GM12878 (cell line): Measurements from ENCODE around the gene MOV10L1. TPM values are rescaled to one million over a fixed set of nuclear protein-coding genes. Genes with fewer than 3 reads are reported as not detected.

Experiments
- ATF2 ChIP-seq: IDR thresholded peaks from 2 replicates; pipeline ENCODE4 v1.6.1; 2012; ENCODE audit warnings: low read length, inconsistent platforms
- BACH1 ChIP-seq: fragments of 450-650 bp; IDR thresholded peaks from 2 replicates; pipeline ENCODE4 v1.6.1; 2017; ENCODE audit warnings: mild to moderate bottlenecking, borderline replicate concordance
- BHLHE40 ChIP-seq, 2 experiments: fragments of 450-650 bp in 1 of 2; IDR thresholded peaks; 2 replicates each; pipeline ENCODE4 v1.6.1; 2011 to 2017; ENCODE audit warnings: low read depth in 2 of 2, borderline replicate concordance in 1 of 2, improper control_type of control experiment in 1 of 2, low read length in 1 of 2, mild to moderate bottlenecking in 1 of 2
- CBFB ChIP-seq: IDR thresholded peaks from 2 replicates; pipeline ENCODE4 v1.6.1; 2016; ENCODE audit warnings: antibody characterized with exemption, low read depth
- CEBPZ ChIP-seq: fragments of 150-350 bp; IDR thresholded peaks from 2 replicates; pipeline ENCODE4 v1.6.1; 2016; ENCODE audit warnings: low read depth, low read length
- CHD1 ChIP-seq: IDR thresholded peaks from 2 replicates; pipeline ENCODE4 v1.6.1; 2012; ENCODE audit warnings: low read depth, low read length, improper control_type of control experiment
- CREM ChIP-seq: IDR thresholded peaks from 2 replicates; pipeline ENCODE4 v1.6.1; 2014; ENCODE audit warnings: antibody characterized with exemption, low read depth
- E2F4 ChIP-seq: IDR thresholded peaks from 2 replicates; pipeline ENCODE4 v1.6.1; 2012; ENCODE audit warnings: low read depth, low read length, improper control_type of control experiment
- EED ChIP-seq: sonication (generic); IDR thresholded peaks from 2 replicates; pipeline ENCODE4 v1.6.1; 2016; ENCODE audit warnings: antibody characterized with exemption, low read depth
- EP300 ChIP-seq, 2 experiments: fragments of 150-350 bp in 1 of 2; IDR thresholded peaks; 2 replicates each; pipeline ENCODE4 v1.6.1; 2011 to 2012; ENCODE audit warnings: low read depth in 2 of 2, low read length in 2 of 2, borderline replicate concordance in 1 of 2, improper control_type of control experiment in 1 of 2, inconsistent platforms in 1 of 2; ENCODE audit not compliant: control insufficient read depth in 1 of 2
- HDAC2 ChIP-seq: fragments of 200-600 bp; sonication (generic); IDR thresholded peaks from 2 replicates; pipeline ENCODE4 v1.6.1; 2017
- JUND ChIP-seq: IDR thresholded peaks from 2 replicates; pipeline ENCODE4 v1.6.1; 2012; ENCODE audit warnings: low read depth, mild to moderate bottlenecking, low read length, improper control_type of control experiment, moderate library complexity
- MXI1 ChIP-seq: fragments of 150-350 bp; IDR thresholded peaks from 2 replicates; pipeline ENCODE4 v1.6.1; 2011; ENCODE audit warnings: low read depth, mild to moderate bottlenecking, inconsistent platforms, low read length, improper control_type of control experiment
- NKRF ChIP-seq: fragments of 450-650 bp; conservative IDR thresholded peaks from 2 replicates; pipeline ENCODE4 v1.6.1; 2017; ENCODE audit warnings: mild to moderate bottlenecking, moderate library complexity
- NR2C2 ChIP-seq: IDR thresholded peaks from 2 replicates; pipeline ENCODE4 v1.6.1; 2011; ENCODE audit warnings: borderline replicate concordance, low read depth; ENCODE audit not compliant: control insufficient read depth, insufficient read length
- POU2F2 ChIP-seq: IDR thresholded peaks from 3 replicates; pipeline ENCODE4 v1.6.1; 2011; ENCODE audit warnings: low read depth, mild to moderate bottlenecking, low read length, borderline replicate concordance
- RAD51 ChIP-seq: fragments of 450-650 bp; IDR thresholded peaks from 2 replicates; pipeline ENCODE4 v1.6.1; 2016; ENCODE audit warnings: moderate library complexity, mild to moderate bottlenecking, inconsistent platforms
- RUNX3 ChIP-seq: IDR thresholded peaks from 2 replicates; pipeline ENCODE4 v1.6.1; 2012; ENCODE audit warnings: low read length, inconsistent platforms
- TAF1 ChIP-seq: IDR thresholded peaks from 2 replicates; pipeline ENCODE4 v1.6.1; 2011; ENCODE audit warnings: mild to moderate bottlenecking, low read depth, low read length, borderline replicate concordance
- TCF3 ChIP-seq: IDR thresholded peaks from 2 replicates; pipeline ENCODE4 v1.6.1; 2012; ENCODE audit warnings: low read depth, mild to moderate bottlenecking, low read length, borderline replicate concordance; ENCODE audit not compliant: insufficient read depth
- YBX1 ChIP-seq: fragments of 450-650 bp; IDR thresholded peaks from 2 replicates; pipeline ENCODE4 v1.6.1; 2016; ENCODE audit warnings: antibody characterized with exemption
- YY1 ChIP-seq: IDR thresholded peaks from 2 replicates; pipeline ENCODE4 v1.6.1; 2011; ENCODE audit warnings: low read depth, mild to moderate bottlenecking, low read length
- ZNF24 ChIP-seq: fragments of 450-650 bp; IDR thresholded peaks from 2 replicates; pipeline ENCODE4 v1.6.1; 2017; ENCODE audit warnings: antibody characterized with exemption, mild to moderate bottlenecking
- polyA plus RNA-seq, 11 experiments: library from polyadenylated mRNA; depleted of rRNA in 4 of 11; unstranded in 6 of 11; stranded (reverse) in 5 of 11; fragments of >200 nt; fragmentation: Nextera tagmentation in 4 of 11; fragmentation: Illumina TruSeq in 1 of 11; extraction: Ambion mirVana in 4 of 11; extraction: Trizol in 1 of 11; gene quantifications; 1 replicate in 1 of 11; 2 replicates in 10 of 11; pipeline versions ENCODE4 v1.2.1 to v1.2.3, GENCODE V29; 2011 to 2016; ENCODE audit warnings: inconsistent platforms in 2 of 11, missing spikeins in 2 of 11, low read depth in 1 of 11
- total RNA-seq, 4 experiments: library from RNA; depleted of rRNA in 3 of 4; stranded (reverse); fragments of >200 nt in 3 of 4; fragmentation: Illumina TruSeq in 1 of 4; extraction: Trizol in 1 of 4; gene quantifications; 2 replicates each; pipeline versions ENCODE4 v1.2.1 to v1.2.3, GENCODE V29; 2013 to 2021

Gene MOV10L1
- total and polyA plus RNA-seq, 10 of the 15 experiments (the other 5 are each of a cell fraction or from before 2014, with no cell fraction given): 0.22 TPM; not detected in 9

- no peak for TF ChIP-seq NKRF
- peak; percentile 61 for TF ChIP-seq EED
- TF ChIP-seq RUNX3: no peak
- no peak for TF ChIP-seq JUND
- peak; percentile 92 for TF ChIP-seq CBFB
- TF ChIP-seq CHD1: no peak
- TF ChIP-seq TAF1: no peak
- peak; percentile 44; the same call in 1 of the 3 replicates for TF ChIP-seq POU2F2
- TF ChIP-seq TCF3: peak; percentile 93
- no peak for TF ChIP-seq ATF2
- TF ChIP-seq RAD51: no peak
- no peak; the same call in 1 of the 2 replicates for TF ChIP-seq MXI1
- no peak for TF ChIP-seq YBX1
- peak; percentile 80 for TF ChIP-seq CREM
- no peak for TF ChIP-seq HDAC2
- TF ChIP-seq BACH1: 0 out of 2 replicates have a peak, but pooled peaks have one; percentile 10
- TF ChIP-seq E2F4: no peak
- TF ChIP-seq CEBPZ: no peak
- TF ChIP-seq NR2C2: no peak
- TF ChIP-seq ZNF24: no peak
- peak; percentile 66 to 72; a peak in 2 of 4 replicates for TF ChIP-seq BHLHE40 (IDR thresholded peaks at IDR 0.05; ENCODE audit: borderline replicate concordance in 1 of 2, low read depth in 2 of 2, low read length in 1 of 2)
- peak; percentile 7; the same call in 1 of the 2 replicates for TF ChIP-seq YY1
- peak; percentile 80 to 89; a peak in 3 of 4 replicates for TF ChIP-seq EP300 (IDR thresholded peaks at IDR 0.05; ENCODE audit: borderline replicate concordance in 1 of 2, control insufficient read depth in 1 of 2, low read depth in 2 of 2, low read length in 2 of 2)
Measured at GRCh38 chr22:50190941-50191741, 101.3 kb downstream of the MOV10L1 start (continued).
